Stimulated activated CD8-positive, alpha-beta memory T cell treated with anti-CD3 and anti-CD28 coated beads, Interleukin-12 subunit alpha, Interleukin-12 subunit beta, amount 100 ng/mL, for 4 hours (primary cell): ENCODE data around the gene SIX2.

Source experiments
- DNase-seq: peaks from one replicate; pipeline ENCODE4 v3.0.0-alpha.2; 2020; ENCODE audit warnings: low read depth

SIX2 gene

GRCh38 chr2:45018023-45018422 is 8.8 kb upstream of the SIX2 start:
- no peak for DNase-seq

- DNase-seq: no peak
Observed at GRCh38 chr2:45014831-45015230, 5.6 kb upstream of the SIX2 start.

GRCh38 chr2:45014016-45014702 is 4.9 kb upstream of the SIX2 start:
- no peak for DNase-seq

- DNase-seq: no peak
Observed at GRCh38 chr2:45013229-45014015, 4.2 kb upstream of the SIX2 start.

DNA sequence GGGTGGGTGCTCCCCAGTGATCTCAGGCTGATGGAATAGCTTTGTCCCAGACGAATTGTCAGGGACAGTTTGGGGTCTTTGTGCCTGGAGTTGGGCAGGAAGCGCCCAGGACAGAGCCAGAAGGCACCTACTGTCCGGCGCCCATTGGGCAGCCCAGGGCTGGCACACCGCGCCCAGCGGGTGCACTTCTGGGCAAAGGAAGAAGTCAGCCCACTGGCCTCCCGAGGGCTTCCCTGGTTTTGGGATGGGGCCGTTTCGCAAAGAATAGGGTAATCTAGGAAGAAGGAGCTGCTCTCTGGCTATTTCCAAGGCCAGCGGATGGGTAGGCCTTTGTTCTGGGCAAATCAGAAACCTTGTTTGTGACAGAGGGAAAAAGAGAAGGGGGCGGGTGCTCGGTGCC is 3.5 kb upstream of the SIX2 start:
- DNase-seq: no peak

DNA sequence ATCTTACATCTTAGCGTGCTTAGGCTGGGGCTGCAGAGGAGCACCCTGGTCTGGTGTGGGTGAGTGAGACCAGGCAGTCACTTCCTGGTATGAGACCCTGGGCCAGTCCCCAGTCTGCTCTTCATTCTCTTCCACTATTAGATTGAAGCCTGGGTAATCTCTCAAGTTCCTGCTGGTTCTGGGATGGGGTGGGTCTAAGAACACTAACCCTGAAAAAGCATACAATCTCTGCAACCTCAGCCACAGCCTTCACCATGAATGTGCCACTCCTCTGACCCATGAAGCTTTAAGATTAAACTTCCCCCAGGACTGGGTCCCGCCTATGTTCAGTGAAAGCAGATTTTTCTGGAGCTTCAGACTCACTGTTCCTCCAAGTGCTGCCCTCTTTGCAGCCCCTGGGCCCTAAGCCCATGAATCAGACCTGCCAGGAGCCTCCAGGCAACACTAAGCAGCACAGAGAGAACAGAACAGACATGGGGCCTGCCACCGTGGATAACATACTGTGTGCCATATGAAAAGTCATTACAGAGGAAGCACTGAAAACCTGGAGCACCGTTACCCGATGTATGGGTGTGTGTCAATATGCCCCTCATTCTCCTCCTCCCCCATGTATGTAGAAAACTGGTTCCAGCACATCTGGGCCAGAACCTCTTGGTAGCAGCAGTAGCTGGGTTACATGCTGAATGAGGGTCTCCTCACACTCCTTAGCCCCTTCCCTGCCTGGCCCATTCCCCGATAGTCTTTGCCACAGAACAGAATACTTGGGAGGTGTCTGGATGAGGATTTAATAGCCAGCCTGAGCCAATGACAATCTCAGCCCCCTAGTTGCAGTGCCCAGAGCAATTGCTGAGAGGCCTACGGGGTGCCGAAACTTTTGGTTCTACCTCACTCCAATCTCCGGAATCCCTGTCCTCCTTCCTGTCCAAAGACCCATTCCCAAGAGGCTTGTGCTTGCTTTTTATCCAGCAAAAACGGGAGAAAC is 2.7 kb upstream of the SIX2 start:
- DNase-seq: no peak

- DNase-seq: no peak
Observed at GRCh38 chr2:45011121-45011520, 1.9 kb upstream of the SIX2 start.

DNA sequence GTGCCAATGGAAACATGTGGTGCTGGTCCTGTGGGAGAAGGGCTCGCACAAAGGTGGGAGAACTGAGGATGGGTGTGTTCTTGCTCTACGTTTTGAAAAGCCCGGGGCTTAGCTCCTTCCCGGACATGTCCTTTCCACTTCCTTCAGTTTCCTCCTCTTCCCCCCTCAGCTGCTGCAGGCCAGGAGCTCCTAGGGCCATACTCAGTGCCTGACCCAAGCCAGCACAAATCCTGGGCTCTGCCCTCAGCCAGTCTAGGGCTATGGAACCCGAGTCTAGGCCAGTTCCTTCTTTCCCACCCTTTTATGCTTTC is 1.4 kb upstream of the SIX2 start:
- no peak for DNase-seq

GRCh38 chr2:45009928-45010701 is 863 bp upstream of the SIX2 start:
- no peak for DNase-seq

DNA sequence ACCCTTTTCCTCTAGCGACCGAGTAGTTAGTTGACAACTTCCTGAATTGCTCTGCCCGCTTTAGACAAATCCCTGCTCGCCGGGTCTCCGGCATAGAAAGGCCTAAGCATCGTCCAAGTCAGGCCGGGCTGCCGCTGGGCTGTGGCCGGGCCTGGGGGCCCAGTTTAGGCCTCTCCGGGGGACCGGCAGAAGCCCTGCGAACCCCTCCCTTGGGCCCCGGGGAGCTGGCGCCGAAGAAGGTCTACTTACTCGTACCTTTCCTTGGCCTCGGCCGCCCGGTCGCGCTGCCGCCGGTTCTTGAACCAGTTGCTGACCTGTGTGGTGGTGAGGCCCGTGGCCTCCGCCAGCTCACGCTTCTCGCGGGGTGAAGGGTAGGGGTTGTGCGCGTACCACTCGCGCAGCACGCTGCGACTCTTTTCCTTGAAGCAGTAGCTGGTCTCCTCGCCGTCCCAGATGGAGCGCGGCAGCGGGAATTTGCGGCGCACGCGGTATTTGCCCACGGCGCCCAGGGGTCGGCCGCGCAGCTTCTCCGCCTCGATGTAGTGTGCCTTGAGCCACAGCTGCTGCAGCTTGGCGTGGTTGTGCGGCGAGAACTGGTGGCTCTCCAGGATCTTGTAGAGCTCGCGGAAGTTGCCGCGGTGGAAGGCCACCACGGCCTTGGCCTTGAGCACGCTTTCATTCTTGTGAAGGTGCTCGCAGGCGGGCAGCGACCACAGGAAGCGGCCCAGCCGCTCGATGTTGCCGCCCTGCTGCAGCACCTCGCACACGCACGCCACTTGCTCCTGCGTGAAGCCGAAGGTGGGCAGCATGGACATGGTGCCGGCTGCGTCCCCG is 739 bp downstream of the SIX2 start:
- no peak for DNase-seq

- no peak for DNase-seq
Observed at GRCh38 chr2:45007961-45008295, 1.3 kb downstream of the SIX2 start.

DNA sequence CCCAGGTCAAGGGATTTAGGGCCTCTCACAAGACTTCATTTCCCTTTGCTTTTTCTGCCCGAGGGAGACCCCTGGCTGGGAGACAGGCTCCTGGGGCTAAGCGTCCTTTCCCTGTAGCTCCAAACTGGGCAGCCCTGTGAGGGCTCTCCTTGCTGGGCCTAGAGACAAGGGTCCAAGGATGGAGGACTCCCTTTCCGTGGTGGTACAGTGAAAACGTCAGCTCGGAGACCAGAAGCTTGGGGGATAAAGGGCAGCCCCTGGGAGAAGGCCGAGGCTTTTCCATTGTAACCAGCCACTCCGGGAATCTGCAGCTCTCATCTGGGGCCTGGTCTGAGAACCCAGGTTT is 2.3 kb downstream of the SIX2 start:
- no peak for DNase-seq

DNA sequence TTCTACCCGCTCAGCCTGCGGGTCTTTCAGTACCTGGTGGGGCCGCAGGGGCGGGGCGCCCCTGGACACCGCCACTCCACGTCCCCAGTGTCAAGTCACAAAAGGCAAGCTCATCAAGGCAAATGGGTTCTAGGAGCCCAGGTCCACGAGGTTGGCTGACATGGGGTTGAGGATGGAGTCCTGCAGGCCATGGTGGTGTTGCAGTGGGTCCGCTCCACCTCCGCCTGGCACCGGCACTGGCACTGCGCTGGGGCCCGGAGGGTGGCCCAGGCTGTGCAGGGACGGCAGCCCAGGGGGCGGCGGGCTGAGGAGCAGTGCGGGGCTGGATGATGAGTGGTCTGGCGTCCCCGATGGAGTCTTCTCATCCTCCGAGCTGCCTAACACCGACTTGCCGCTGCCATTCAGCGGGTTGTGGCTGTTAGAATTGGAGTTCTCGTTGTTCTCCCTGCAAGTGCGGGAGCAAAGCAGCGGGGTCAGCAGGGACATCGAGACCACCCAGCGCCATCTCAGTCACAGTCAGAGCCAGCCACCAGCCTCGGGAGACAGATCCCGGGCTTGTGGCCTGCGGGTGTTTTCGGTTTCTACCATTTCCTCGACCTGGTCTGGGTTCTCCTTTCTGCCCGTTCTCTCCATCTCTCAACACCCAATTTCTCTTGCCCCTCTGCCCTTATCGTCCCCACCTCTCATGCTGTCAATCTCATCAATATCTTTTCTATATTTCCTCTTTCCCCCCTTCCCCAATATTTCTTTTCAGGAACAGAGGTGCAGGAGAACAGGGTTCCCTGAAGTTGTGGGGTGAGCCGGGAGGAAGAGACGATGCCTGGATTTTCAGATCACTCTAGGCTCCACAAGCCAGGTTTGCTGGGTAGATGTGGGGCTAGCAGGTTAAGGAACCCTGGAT is 3.0 kb downstream of the SIX2 start:
- DNase-seq: no peak

DNA sequence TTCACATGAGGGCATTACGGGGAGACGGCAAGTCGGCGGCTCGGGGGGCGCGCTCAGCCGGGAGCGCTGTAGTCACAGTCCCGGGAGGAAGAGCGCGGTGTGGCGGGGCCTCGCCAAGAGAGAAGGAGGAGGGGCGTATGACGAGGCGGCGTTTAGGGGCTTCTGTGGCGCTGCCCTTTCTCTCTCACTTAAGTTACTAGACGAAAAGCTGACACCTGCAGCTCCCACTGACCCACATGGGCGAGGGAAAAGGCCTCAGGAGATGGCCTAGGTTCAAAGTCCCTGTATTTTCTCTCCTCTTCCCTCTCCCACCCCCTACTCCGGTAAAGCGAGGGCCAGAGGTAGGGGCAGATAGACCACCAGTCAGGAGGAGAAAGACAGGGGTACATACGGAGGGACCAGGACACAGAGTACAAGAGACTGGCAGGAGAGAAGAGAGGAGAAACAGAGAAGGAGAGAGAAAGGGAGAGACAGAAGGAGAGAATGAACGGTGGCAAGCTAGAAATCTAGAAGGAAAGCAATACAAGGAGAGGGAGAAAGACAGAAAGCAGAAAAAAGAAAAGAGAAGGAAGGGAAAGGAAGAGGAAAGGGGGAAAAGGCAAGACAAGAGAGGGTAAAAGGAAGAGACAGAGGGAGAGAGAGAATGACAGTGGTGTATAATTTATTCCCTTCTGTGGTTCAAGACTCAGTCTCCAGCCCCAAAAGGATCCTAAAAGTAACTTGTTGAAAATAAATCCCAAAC is 3.8 kb downstream of the SIX2 start:
- no peak for DNase-seq

GRCh38 chr2:45004562-45005191 is 4.6 kb downstream of the SIX2 start:
- DNase-seq: no peak

GRCh38 chr2:45003579-45004551 is 5.4 kb downstream of the SIX2 start:
- DNase-seq: no peak

- DNase-seq: no peak
Observed at GRCh38 chr2:45002686-45003085, 6.6 kb downstream of the SIX2 start.

DNA sequence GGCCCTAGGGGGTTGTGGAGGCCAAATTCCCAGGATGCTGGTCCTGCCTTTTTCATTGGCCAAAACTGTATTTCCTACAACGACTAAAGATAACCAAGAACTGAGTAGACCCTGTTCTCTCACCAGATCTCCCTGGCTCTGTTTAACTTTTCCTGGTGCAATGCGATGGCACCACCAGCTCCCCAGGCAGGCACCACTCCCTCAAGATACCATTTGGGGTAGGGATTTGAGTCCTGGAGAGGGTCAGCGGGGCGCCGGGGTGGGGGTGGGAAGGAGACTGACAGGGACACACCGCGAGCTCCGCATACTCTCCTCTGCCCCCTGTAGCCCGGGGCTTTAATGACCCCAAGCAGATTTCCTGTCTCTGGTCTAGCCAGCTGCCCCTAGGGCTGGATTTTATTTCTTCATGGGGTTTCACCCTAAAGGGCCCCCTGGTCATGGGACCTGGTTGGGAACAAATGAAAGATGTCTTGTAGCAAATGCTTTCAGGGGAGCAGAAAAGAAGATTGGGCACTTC is 7.3 kb downstream of the SIX2 start:
- no peak for DNase-seq
